Measurements from ENCODE around the gene DSCAM.
A peak's percentile ranks its signal among the peaks of the same experiment; 100 is the strongest.

Gene DSCAM

DNA sequence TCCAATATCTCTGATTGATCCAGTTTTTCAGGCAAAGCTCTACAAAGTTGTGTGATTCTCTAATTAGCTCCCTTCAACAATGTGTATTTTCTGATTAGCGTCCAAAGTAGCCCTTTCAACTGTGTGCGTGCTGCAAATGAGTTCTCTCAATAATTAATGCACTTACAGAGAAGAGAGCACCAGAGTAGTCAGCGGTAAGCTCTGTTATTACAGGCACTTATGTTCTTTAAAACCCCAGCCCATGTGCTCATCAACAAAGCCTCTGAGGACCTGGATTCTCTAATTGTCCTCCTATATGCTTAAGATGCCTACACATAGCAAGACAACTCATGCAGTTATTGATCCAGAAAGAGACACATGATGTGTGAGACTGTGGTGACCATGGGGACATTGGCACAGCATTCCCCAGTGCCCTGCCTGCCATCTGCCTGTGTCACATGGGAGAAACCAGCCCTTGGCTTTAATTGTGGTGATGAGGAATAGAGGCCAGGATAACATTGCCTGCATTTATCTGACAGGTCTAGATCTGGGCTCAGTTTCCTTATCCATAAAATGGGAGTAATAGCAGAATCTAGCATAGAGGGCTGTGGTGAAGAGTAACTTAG lies 828.0 kb downstream of the DSCAM start:
- DNase-seq = no peak

- no peak for DNase-seq
These were observed 830.3 kb downstream of the DSCAM start for GRCh38 chr21:40016667-40017066.

- DNase-seq = no peak
These were observed 830.7 kb downstream of the DSCAM start for GRCh38 chr21:40016234-40016633.

GRCh38 chr21:40015818-40016217 lies 831.1 kb downstream of the DSCAM start:
- DNase-seq = no peak

GRCh38 chr21:40014394-40014793 lies 832.6 kb downstream of the DSCAM start:
- no peak for DNase-seq

DNA sequence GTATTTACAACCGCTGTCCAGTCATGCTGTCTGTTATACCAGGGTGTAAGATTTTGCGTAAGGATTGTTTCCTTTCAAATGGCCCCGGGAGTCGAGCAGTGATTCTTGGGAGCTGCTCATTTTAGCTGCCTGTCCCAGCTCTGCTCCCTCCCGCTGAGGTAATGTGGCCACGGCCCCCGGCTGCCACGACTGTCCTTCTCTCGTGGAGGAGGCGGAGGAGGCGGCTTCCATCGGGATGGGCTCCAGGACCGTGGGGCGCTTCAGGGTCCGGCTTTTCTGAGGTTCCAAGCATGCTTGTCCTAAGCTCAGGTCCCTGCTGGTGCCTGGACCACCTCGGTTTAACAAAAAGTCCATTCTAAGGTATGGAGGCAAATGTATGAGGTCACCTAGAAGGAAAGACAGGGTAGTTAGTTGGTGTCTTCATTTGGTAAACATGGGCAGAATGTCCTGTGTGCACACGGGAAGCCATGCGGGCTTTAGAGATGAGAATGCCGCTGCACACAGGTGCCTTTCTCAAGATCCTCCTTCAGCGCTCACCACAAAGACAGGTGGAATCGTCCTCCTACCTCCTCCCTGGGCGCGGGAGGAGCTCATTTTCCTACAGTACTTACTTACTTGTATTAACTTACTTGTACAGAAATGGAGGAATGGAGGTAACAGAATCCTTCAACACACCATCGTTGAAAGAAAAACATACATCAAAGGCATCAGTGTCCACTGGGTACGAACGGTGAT lies 833.8 kb downstream of the DSCAM start:
- DNase-seq = no peak

DNA sequence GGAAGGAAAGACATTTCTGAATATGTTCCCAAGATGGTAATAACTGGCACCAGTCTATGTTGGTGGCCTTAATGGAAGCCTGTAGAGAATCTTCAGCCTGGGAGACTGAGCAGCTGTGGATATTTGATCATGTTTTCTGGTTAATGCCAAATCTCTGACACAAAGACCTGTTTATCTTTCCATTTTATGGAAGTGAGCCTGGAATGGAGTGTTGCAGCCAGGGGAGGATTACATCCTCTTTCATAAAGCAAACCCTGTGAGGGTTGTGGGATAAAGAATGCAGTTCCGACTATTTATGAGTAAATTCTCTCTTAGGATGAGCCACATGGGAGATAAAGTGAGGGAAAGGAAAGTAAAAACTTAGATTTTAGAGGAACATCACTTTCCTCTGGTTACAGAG lies 835.6 kb downstream of the DSCAM start:
- DNase-seq = no peak

GRCh38 chr21:40002978-40003377 lies 844.0 kb downstream of the DSCAM start:
- DNase-seq = no peak

- DNase-seq = no peak
These were observed 862.5 kb downstream of the DSCAM start for GRCh38 chr21:39984286-39984991.

- no peak for DNase-seq
These were observed 866.6 kb downstream of the DSCAM start for GRCh38 chr21:39980241-39980820.

DNA sequence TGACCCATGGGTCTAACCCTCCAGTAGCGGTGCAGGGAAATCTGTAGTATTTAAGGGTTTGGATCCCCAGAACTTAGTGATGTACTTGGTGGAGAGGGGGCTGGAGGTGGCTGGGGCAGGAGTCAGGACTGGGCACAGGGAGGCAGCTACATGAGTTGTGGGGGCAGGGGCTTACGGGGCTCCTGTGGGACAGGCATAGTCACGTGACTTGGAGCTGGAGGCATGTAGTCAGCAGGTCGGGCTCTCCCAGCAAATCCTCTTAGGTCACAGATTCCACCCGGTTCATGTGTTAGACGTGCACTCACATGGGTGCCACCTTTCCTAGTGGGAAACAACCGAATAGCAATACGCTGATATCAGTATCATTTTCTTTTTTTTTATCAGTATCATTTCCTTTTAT lies 867.6 kb downstream of the DSCAM start:
- DNase-seq = no peak

GRCh38 chr21:39976800-39977199 lies 870.2 kb downstream of the DSCAM start:
- no peak for DNase-seq

- DNase-seq = peak; percentile 5
These were observed 873.8 kb downstream of the DSCAM start for GRCh38 chr21:39972976-39973770.

DNA sequence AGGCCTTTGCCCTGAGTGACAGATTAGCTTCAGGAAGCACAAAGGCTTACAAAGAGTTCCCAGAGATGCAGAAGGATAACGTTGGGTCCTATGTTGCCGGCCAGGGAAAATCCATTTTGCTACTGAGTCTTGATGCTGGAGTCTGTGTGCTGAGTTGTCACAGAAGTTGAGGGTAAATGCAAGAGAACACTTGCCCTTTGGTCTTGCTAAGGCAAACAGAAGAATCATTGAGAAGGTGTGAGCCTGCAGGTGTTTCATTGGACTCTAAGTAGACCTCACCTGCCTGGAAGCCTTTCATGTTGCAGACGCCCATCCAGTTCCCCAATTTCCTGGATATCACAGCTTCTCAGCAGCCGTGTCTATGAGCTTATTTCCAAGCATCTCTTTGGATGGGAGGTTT lies 874.5 kb downstream of the DSCAM start:
- no peak for DNase-seq

- DNase-seq = no peak
These were observed 875.0 kb downstream of the DSCAM start for GRCh38 chr21:39971956-39972355.

- no peak for DNase-seq
These were observed 877.1 kb downstream of the DSCAM start for GRCh38 chr21:39969691-39970364.

GRCh38 chr21:39968010-39968409 lies 878.9 kb downstream of the DSCAM start:
- DNase-seq = no peak

- DNase-seq = no peak
These were observed 880.2 kb downstream of the DSCAM start for GRCh38 chr21:39966786-39967185.

GRCh38 chr21:39965026-39965425 lies 881.9 kb downstream of the DSCAM start:
- DNase-seq = no peak

GRCh38 chr21:39961251-39961650 lies 885.7 kb downstream of the DSCAM start:
- DNase-seq = peak; percentile 69
